Measurements from ENCODE around the gene WFIKKN1.
"Not testable (repeated sequence)": the region's sequence is repeated elsewhere in the genome, so short reads cannot be mapped to it uniquely, and the experiment has no call there.

WFIKKN1 gene

DNA sequence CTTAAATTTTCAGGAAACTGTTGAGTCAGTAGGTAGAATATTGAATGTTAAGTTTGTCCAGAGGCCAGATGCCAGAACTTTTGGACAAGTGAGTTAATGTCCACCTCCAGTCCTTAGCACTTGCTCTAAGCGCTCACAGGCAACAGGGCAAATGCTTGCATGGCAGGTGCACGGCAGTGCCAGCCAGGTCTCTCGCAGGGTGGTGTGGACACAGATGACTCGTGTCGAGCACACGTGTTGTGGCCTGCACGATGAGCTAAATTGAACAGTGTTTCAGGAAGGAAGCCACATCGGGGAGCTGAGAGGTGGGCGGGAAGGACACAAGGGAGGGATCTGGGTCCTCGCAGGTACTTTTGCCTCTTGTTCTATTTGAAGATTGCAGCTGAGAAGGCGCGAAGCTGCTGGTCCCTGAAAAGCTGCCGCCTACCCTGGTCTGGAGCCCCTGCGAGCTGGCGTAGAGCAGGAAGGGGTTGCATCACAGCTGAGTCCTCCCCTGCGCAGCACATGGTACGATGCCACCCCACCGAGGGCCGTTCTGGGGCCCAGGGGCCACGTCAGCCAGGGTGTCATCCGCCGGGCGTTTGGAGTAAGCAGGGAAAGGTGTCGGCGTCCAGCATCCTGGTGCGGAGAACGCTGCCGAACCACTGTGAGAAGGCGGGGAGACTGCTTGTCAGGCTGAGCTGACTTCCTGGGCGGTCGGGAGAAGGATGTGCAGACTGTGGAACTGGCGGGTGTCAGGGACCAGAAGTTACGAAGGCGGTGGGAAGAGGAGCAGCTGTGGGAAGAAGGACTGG lies 34.6 kb upstream of the WFIKKN1 start:
- DNase-seq = no peak

- no peak for DNase-seq
Measured at GRCh38 chr16:596736-597060, 34.1 kb upstream of the WFIKKN1 start.

DNA sequence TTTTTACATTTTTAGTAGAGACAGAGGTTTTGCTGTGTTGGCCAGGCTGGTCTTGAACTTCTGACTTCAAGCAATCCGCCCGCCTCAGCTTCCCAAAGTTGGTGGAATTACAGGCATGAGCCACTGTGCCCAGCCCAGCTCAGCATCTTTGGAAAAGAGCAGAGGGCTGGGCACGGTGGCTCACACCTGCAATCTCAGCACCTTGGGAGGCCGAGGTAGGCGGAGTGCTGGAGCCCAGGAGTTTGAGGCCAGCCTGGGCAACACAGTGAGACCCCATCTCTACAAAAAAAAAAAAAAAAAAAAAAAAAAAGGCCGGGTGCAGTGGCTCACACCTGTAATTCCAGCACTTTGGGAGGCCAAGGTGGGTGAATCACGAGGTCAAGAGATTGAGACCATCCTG lies 33.1 kb upstream of the WFIKKN1 start:
- DNase-seq = not testable (repeated sequence)

DNA sequence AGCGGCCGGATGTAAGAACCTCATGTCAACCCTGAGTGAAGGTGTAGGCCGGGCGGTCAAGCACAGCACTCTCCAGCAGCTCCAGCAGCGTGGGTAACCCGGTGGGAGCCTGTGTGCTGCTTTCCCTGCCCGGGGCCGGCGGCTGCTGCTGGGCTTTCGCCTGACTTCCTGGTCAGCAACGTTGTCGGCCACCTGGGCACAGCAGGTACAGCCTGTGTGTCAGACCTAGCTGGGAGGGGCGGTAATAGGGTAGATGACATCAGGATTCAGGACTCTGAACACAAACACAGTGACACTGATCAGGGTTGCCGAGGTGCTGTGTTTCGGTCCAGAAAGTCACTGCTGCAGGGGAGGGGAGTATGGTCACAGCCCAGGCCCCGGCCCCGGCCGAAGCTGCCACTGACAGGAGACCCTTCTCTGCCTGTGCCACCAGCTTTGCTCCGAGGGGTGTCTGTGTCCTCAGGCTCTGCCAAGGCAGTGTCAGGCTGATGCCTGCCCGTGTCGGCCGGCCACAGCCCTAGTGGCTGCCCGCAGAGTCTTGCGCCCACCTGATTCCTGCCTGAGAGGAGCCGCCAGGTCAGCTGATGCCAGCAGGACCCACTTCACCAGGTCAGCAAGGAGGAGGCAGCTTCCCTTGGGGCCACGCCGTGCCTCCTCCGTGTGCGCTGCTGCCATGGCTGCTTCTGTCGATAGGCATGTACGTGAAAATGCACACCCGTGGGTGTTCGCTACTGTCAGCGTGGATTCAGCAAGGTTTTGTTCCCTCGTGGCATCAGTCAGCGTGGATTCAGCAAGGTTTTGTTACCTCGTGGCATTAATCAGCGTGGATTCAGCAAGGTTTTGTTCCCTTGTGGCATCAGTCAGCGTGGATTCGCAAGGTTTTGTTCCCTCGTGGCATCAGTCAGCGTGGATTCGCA lies 31.7 kb upstream of the WFIKKN1 start:
- DNase-seq = no peak

DNA sequence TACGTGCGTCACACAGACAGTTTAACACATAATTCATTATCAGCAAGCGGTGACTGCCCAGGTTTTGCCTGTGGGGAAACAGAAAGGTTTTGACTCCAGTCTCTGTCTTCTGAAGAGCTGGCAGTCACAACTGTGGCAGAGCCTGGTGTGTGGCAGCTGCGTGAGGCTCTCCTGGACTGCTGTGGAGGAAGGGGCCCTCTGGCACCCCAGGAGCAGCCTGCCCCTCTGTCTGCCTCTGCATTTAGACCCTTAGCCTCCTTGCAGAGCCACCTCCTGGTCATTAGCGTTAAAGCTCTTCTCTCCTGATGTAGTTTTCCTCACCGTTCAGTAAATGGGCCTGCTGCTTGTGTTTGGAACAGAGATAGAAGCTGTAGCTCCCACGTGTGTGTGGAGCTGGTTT lies 30.0 kb upstream of the WFIKKN1 start:
- DNase-seq = no peak

GRCh38 chr16:603933-604332 lies 26.9 kb upstream of the WFIKKN1 start:
- no peak for DNase-seq

DNA sequence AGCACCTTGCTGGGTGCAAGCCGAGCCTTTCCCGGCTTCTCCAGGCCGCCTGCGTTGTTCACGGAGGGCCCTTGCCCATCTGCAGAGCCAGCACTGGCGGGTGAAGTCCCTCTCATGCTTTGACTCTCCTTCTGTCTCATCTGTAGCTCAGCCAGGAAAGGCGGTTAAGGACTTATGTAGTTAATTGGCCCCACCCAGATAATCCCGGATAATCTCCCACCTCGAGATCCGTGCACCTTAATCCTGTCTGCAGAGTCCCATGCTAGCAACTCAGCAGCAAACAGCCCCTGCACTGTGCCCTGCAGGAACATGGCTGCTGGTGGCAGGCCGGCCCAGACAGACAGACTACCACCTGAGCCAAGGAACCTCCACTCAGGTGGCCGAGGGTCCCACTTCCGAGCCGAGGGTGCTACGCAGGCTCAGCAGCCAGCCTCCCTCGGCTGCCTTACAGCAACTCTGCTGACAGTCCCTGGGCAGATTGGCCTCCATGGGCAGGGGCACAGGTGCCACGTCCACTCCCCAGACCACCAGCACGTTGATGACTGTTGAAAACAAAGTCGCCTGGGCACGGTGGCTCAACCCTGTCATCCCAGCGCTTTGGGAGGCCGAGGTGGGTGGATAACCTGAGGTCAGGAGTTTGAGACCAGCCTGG lies 24.0 kb upstream of the WFIKKN1 start:
- no peak for DNase-seq

DNA sequence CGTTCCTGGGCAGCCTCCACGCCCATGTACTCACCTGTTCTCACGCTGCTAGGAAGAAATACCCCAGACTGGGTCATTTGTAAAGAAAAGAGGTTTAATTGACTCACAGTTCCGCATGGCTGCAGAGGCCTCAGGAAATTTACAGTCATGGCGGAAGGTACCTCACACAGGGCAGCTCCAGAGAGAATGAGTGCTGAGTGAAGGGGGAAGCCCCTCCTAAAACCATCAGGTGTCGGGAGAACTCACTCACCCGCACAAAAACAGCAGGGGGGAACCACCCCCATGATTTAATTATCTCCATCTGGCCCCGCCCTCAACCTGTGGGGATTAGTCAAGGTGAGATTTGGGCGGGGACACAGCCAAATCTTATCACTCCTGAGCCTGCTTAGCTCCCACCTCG lies 22.8 kb upstream of the WFIKKN1 start:
- DNase-seq = no peak

DNA sequence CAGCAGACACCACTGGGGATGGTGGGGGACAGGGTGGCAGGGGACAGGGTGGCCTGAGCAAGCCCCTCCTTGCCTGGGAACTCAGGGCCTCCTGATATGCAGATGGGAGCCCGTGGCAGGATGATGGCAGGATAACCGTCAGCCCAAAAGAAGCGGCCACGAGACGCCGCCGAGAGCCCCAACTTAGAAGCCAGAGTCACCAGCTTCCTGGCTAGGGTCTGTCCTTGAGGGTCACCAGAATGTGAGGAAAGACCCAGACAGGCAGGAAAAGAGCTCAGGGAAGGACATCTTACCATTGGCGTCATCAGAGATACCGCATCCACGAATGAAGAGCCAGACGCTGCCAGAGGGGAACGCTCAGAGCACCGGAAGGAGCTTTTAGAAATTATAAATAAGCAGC lies 21.5 kb upstream of the WFIKKN1 start:
- no peak for DNase-seq

- DNase-seq = no peak
Measured at GRCh38 chr16:609984-610383, 20.8 kb upstream of the WFIKKN1 start.

GRCh38 chr16:610513-611381 lies 20.0 kb upstream of the WFIKKN1 start:
- DNase-seq = peak; percentile 12

DNA sequence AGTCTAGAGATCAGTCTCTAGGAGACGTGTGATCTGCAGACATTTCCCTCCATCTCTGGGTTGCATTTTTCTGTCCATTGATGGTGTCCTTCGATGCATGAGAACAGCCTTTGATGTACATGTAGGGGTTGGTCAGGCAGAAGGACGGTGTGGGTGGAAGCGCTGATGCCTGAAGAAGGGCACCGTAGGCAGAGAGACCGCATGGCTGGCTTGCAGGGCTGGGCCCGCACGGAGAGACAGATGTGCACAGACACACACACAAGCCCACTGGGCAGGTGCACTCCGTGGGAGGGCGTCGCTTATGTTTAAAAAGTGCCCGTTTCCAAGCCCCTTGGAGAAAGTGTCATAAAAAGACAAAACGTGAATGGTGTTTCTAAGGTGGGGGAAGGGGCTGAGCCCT lies 15.7 kb upstream of the WFIKKN1 start:
- DNase-seq = no peak

- no peak for DNase-seq
Measured at GRCh38 chr16:616733-617586, 13.8 kb upstream of the WFIKKN1 start.

DNA sequence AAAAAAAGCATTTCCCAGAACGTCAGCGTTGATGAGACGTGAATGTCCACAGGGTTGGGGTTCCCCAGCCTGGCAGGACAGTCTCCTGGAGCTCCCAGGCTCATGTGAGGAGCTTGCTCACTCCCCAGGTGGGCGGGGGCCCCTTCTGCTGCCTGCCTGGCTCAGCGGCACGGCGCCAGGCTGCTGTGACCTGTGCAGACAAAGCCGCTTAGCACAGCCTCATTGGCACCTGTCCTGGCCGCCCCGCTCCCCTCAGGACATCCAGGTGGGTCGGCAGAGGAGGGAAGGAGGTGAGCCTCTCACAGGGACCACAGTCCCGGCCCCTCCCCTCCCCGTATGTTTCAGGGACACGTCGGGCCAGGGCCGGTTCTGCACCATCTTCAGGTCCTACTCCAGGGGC lies 12.9 kb upstream of the WFIKKN1 start:
- no peak for DNase-seq

DNA sequence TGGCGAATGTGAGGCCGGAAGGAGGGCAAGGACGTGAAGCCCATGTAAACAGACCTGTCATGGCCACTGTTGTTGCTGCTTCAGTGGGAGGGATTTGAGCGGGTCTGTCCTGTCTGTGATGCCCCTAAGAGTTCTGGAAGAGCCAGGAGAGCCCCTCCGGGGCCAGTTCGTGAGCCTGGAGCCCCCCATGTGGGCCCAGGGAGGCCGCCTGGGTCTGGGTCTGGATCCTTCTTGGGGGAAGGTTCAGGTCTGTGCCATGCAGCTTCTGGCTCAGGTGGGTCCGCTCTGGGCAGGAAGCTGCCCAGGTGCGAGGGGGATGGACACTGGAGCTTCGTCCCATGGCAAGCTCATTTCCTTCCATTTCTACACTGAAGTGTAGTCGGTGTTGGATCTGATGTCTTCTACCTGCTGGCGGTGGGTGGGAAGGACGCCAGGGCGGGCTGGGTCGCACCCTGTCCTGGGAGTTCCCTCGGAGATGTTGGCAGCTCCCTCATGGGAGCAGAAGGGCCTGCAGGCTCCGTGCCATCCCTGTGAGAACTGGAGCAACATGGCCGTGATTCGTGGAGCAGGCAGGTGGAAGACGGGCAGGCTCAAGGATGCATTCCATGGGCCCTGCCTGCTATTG lies 11.2 kb upstream of the WFIKKN1 start:
- DNase-seq = no peak

DNA sequence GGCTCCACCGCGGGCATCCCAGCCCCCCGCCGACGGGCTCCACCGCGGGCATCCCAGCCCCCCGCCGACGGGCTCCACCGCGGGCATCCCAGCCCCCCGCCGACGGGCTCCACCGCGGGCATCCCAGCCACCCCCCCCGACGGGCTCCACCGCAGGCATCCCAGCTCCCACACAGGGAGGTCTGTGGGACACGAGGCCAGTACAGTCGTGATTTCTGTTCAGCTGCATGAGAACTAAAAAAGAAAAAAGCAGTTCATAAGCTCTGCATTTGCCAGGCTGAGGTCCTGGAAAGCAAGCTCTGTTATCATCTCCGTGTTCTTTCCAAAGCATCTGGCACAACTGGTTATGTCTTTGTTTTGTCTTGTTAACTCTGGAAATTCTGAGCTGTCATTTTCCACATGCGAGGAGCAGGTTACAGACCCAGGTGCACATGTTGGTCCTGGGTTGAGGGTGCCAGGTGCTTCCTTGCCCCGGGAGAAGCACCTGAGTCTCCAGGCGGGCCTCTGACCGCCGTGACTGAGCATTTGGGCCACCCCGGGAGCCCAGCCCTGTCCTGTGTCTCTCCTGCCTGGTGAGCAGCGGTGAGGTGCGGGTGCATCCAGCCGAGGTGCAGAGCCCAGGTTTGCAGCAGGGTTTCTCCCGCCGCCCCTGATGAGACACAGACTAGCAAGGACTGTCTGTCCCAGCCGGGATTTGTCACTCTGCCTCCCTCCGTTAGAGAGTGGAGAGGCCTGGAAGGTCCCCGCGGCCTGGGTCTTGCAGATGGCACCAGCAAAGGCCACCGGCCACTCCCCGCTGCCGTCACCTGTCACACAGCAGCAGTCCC lies 9.9 kb upstream of the WFIKKN1 start:
- no peak for DNase-seq

DNA sequence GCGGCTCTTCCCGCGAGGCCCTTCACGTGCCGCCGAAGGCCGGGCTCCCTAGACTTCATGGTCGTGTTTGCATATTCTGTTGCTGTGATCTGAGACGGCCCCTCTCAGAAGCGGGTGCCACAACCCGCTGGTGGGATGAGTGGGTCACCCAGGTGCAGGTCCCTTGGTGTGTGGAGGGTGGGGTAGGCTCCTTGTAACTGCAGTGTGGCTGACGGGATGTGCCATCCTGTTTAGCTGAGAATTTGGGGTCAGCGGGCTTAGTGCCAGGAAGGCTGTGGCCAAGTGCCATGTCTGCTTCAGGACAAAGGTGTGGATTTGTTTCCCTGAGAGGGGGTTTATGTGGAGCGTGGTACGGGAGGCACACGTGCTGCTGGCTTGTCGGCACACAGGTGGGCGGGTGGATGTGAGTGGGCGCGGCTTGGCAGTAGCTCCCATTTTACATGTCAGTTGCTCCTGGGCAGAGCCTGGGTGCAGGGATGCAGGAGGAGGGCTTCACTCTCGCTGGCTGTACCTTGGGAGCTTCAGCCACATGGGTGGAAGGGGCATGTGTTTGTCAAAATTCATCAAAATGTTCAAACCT lies 9.2 kb upstream of the WFIKKN1 start:
- no peak for DNase-seq

DNA sequence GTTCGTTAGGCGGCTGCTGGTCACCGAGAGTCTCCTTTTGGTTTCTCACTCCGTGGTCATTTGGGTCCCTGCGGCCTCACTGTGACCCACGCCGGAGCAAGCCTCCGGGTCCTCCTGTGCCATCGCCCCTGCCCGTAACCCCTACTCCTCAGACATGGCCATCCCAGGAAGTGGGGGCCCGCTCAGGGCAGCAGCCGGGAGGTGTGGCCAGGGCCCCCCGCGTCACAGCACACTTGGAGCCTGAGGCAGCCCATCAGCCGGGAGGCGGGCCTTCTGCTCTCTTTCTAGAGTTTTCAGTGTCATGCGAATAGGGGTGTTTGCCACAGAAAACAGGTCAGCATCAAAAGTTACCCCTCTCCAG lies 7.9 kb upstream of the WFIKKN1 start:
- no peak for DNase-seq

GRCh38 chr16:624526-625070 lies 6.2 kb upstream of the WFIKKN1 start:
- DNase-seq = no peak

Data from effector CD8-positive, alpha-beta T cell (primary cell).